Measurements from ENCODE around the gene WDR88. TPM values are rescaled to one million over a fixed set of nuclear protein-coding genes. Genes with fewer than 3 reads are reported as not detected.

The WDR88 gene
- polyA plus RNA-seq, 1 donor (not counting 4 experiments of a cell fraction or from before 2014, with no cell fraction given), result not detected

DNA sequence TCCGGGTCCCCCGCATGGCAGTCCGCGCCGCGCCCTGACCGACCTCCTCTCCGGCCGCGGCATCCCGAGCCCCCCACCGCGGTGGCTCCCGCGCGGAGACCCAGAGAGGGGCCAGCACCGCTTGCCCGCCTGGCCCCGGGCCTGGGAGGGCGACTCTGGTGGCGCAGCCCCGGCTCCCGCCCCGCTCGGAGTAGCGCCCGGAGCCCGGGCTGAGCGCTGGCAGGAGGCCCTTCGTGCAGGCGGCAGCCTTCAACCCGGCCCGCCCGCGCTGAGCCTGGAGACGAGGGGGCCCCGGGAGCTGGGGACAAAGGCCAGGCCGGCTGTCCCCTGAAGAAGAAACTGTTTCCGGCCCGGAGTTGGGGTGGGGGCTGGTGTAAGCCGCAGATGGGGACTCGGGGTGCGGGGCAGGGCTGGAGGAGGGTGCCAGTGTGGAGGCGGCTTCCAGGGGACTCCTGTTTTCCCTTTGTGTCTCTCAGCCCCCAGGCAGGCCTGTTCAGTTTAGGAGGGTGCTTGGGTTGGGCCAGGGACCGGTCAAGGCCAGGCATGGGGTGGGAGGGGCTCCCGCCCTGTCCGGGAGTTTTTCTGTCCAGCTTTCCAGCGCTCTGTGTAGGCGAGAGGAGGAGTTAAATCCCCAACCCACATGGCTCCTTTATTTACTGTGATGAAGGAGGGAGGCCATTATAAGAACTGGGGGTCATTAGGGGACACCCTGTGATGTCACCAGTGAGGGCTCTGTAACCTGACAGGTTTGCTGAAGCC is 63.2 kb downstream of the WDR88 start:
- dilution Hi-C loops (cut with MboI; ENCODE audit: extremely low pct_ligation_motif_present, low sequenced_read_pairs), result no loop called here
- Histone ChIP-seq H2AFZ (ENCODE audit: control insufficient read depth, low read length) (no peak overlapping the region), H4K20me1 (ENCODE audit: control insufficient read depth, extremely low read depth, insufficient read depth, low read length) (no peaks in the 10 kb centered on the region), H3K27ac (ENCODE audit: control insufficient read depth, insufficient read depth, low read length) (no peak overlapping the region), H3K79me2 (ENCODE audit: control insufficient read depth, insufficient read depth, low read length) (no peaks in the 10 kb centered on the region), H3K27me3 (ENCODE audit: control insufficient read depth, extremely low read depth, insufficient read depth, low read length) (peaks cover 14% of the 10 kb centered on the region), H3K9me1 (ENCODE audit: control insufficient read depth, extremely low read depth, insufficient read depth, low read length) (no peaks in the 10 kb centered on the region), H3K9me3 (ENCODE audit: control insufficient read depth, low read depth, low read length) (no peaks in the 10 kb centered on the region), H3K4me3 (ENCODE audit: control insufficient read depth in 2 of 3, extremely low read depth in 1 of 3, insufficient read depth in 2 of 3, low read depth in 1 of 3, low read length in 3 of 3) (peak overlapping the region in 2 of 3 experiments; percentile 46 to 51), H3K4me2 (ENCODE audit: control insufficient read depth, extremely low read depth, insufficient read depth, low read depth, low read length) (peak overlapping the region; percentile 60), H3K9ac (ENCODE audit: control insufficient read depth, extremely low read depth, insufficient read depth, low read length) (peak overlapping the region; percentile 37), H3K4me1 (ENCODE audit: control insufficient read depth, extremely low read depth, insufficient read depth, low read length) (peaks cover 3% of the 10 kb centered on the region), H3K36me3 (ENCODE audit: control insufficient read depth in 2 of 2, extremely low read depth in 1 of 2, insufficient read depth in 2 of 2, low read length in 2 of 2) (peaks cover 0 to 6% of the 10 kb centered on the region in 2 experiments)
- DNase-seq (ENCODE audit: low read depth, low spot score) (no peak), FAIRE-seq (no peak)
- TF ChIP-seq, protein P1, sequence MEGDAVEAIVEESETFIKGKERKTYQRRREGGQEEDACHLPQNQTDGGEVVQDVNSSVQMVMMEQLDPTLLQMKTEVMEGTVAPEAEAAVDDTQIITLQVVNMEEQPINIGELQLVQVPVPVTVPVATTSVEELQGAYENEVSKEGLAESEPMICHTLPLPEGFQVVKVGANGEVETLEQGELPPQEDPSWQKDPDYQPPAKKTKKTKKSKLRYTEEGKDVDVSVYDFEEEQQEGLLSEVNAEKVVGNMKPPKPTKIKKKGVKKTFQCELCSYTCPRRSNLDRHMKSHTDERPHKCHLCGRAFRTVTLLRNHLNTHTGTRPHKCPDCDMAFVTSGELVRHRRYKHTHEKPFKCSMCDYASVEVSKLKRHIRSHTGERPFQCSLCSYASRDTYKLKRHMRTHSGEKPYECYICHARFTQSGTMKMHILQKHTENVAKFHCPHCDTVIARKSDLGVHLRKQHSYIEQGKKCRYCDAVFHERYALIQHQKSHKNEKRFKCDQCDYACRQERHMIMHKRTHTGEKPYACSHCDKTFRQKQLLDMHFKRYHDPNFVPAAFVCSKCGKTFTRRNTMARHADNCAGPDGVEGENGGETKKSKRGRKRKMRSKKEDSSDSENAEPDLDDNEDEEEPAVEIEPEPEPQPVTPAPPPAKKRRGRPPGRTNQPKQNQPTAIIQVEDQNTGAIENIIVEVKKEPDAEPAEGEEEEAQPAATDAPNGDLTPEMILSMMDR (optimal IDR thresholded peaks at IDR 0.05 in 1 of 3, IDR thresholded peaks at IDR 0.05 in 1 of 3, conservative IDR thresholded peaks at IDR 0.05 in 1 of 3; ENCODE audit: extremely low read depth in 1 of 3, insufficient read depth in 2 of 3, low read length in 3 of 3), result no peak
- no peak for TF ChIP-seq EZH2 (IDR thresholded peaks at IDR 0.05; ENCODE audit: low read length)

DNA sequence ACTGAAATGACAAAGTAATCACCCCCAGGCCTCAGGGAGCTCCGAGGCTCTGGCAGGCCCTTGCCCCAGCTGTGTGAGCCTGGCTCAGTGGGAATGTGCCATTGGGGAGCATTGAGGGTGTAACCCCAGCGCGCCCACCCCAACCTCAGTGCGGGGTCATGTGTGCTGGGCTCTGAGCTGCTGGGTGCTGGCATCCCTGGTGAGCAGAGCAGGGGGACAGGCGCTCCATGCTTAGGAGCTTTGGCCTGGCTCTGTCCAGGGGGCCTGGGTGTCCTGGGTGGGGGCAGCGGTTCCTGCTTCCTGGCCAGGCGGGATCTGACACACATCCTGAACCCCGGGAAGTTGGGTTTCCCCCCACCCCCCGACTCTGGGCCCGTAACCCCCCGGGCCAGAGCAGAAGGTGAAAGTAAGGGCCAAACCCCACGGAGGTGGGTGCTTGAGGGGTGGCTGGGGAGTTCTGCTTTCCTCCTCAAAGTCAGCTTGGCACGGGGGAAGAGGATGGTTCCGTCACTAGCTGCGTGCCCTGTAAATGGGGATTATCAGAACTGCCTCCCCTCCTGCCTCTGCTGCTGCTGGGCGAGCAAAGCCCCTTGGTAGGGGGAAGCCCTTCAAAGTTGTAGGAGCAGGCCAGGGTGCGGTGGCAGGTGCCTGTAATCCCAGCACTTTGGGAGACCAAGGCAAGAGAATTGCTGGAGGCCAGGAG is 63.9 kb downstream of the WDR88 start:
- Histone ChIP-seq H3K27me3 (ENCODE audit: control insufficient read depth, extremely low read depth, insufficient read depth, low read length) (peaks cover 14% of the 10 kb centered on the region), H3K4me3 (ENCODE audit: control insufficient read depth in 2 of 3, extremely low read depth in 1 of 3, insufficient read depth in 2 of 3, low read depth in 1 of 3, low read length in 3 of 3) (peak overlapping the region in 2 of 3 experiments; percentile 46 to 51), H3K4me2 (ENCODE audit: control insufficient read depth, extremely low read depth, insufficient read depth, low read depth, low read length) (peak overlapping the region; percentile 60), H3K4me1 (ENCODE audit: control insufficient read depth, extremely low read depth, insufficient read depth, low read length) (peaks cover 3% of the 10 kb centered on the region), H3K9me1 (ENCODE audit: control insufficient read depth, extremely low read depth, insufficient read depth, low read length) (no peaks in the 10 kb centered on the region), H4K20me1 (ENCODE audit: control insufficient read depth, extremely low read depth, insufficient read depth, low read length) (no peaks in the 10 kb centered on the region), H2AFZ (ENCODE audit: control insufficient read depth, low read length) (no peak overlapping the region), H3K9me3 (ENCODE audit: control insufficient read depth, low read depth, low read length) (no peaks in the 10 kb centered on the region), H3K79me2 (ENCODE audit: control insufficient read depth, insufficient read depth, low read length) (no peaks in the 10 kb centered on the region), H3K9ac (ENCODE audit: control insufficient read depth, extremely low read depth, insufficient read depth, low read length) (no peak overlapping the region), H3K27ac (ENCODE audit: control insufficient read depth, insufficient read depth, low read length) (no peak overlapping the region), H3K36me3 (ENCODE audit: control insufficient read depth in 2 of 2, extremely low read depth in 1 of 2, insufficient read depth in 2 of 2, low read length in 2 of 2) (peaks cover 0 to 6% of the 10 kb centered on the region in 2 experiments)
- TF ChIP-seq, protein P1 (optimal IDR thresholded peaks at IDR 0.05 in 1 of 3, IDR thresholded peaks at IDR 0.05 in 1 of 3, conservative IDR thresholded peaks at IDR 0.05 in 1 of 3; ENCODE audit: extremely low read depth in 1 of 3, insufficient read depth in 2 of 3, low read length in 3 of 3), result no peak
- dilution Hi-C loops (cut with MboI; ENCODE audit: extremely low pct_ligation_motif_present, low sequenced_read_pairs), result no loop called here
- no peak for FAIRE-seq
- no peak for DNase-seq (ENCODE audit: low read depth, low spot score)

Measured in keratinocyte (primary cell).